Hindlimb muscle (tissue), 1 donor: ENCODE measurements around the gene PRSS57. TPM values are rescaled to one million over a fixed set of nuclear protein-coding genes. Genes with fewer than 3 reads are reported as not detected.

Source experiments
- DNase-seq: peaks from one replicate; pipeline ENCODE4 v3.0.0-alpha.2; 2013
- polyA plus RNA-seq: library from polyadenylated mRNA; unstranded; fragments of 120-200 nt; gene quantifications from one replicate; pipeline ENCODE4 v1.2.1, GENCODE V29; 2013; ENCODE audit not compliant: insufficient read length

Gene PRSS57
- polyA plus RNA-seq, 1 donor, result 0.32 TPM

DNA sequence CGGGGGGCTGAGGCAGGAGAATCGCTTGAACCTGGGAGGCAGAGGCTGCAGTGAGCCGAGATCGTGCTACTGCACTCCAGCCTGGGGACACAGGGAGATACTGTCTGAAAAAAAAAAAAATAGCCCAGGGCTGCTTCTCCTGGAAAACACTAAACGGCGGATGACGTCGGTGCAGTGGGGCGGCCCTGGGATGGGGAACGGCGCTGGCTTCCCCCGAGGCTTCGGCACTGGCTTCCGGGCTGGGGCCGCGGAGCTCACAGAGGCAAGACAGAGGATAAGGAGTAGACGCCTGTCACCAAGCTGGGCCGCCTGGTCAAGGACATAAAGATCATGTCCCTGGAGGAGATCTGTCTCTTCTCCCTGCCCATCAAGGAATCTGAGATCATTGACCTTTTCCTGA is 5.0 kb downstream of the PRSS57 start:
- DNase-seq, result no peak

DNA sequence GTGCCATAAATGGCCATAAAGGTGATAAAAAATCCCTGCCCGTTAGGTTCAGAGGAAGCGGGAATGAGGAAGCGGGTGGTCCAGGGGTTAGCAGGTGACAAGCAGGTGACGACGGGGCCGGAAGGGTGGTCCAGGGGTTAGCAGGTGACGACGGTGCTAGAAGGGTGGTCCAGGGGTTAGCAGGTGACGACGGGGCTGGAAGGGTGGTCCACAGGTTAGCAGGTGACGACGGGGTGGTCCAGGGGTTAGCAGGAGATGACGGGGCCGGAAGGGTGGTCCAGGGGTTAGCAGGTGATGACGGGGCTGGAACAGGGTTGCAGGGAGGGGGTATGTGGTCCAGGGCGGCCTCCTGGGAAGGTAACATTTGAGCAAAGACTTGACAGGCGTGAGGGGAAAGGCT is 6.3 kb downstream of the PRSS57 start:
- DNase-seq, result no peak

DNA sequence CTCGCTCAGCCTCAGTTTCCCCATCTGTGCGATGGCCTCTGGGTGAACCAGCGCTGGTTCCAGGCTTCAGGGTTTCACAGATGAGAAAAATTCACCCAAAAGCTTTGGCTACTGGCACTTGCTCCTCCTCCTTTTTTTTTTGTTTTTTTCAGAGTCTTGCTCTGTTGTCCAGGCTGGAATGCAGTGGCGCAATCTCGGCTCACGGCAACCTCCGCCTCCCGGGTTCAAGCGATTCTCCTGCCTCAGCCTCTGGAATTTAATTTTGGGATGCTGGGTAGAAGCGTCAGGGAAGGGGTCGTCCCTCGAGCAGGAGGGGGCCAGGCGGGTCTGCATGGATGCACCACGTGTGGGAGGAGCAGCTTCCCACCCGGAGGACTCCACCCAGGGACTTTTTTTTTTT is 7.0 kb downstream of the PRSS57 start:
- DNase-seq, result no peak

DNA sequence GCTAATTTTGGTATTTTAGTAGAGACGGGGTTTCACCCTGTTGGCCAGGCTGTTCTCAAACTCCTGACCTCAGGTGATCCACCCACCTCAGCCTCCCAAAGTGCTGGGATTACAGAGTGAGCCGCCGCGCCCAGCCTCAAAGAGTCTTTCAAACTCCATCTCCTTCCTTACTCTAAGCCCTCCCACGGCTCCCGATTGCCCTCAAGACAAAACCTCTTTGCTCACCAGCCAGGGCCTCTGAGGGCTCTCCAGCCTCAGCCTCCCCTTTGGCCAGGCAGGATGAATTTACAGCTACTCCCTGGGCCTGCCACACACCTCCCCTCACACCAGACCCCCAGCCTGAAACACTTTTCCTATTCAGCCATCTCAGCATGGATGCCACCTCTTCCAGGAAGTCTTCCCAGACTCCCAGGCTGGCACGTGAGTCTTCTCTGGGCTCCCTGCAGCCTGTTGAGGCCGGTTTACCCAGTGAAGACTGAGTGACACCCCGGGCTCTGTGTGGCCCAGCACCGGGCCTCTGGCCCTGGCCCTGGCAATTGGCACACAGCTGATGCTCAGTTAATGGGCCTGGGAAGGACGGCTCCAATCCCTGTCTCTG is 7.6 kb downstream of the PRSS57 start:
- DNase-seq, result no peak

DNA sequence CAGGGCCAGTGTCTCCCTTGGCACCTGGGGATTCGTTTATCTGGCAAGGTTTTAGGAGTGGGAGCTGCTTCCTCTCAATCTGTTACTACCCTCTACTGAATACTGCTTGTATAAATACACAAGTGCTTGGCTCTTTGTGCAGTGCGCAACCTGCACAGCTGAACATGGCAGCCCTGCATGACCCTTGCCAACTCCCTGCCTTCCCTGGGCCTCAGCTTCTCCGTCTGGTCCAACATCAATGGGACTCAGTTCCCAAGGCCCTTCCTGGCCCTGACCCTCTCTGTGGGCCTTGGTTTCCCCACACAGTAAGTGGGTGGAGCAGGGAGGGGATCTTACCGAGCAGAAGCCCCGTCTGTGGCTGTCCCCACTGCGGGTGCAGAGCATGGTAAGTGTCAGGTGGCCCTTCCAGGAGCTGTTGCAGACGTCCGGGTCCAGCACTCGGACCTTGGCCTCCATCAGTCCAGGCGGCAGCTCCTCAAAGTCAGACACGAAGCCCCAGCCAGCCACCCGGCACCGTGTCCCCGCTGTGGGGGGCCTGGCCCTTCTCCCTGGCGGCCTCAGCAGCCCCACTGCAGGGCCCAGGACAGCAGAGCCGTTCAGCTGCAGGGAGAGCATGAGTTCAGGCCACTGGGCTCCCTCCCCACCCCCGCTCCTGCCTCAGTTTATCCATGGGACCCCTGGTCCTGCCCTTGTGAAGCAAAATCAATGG is 8.5 kb downstream of the PRSS57 start:
- DNase-seq, result no peak

DNA sequence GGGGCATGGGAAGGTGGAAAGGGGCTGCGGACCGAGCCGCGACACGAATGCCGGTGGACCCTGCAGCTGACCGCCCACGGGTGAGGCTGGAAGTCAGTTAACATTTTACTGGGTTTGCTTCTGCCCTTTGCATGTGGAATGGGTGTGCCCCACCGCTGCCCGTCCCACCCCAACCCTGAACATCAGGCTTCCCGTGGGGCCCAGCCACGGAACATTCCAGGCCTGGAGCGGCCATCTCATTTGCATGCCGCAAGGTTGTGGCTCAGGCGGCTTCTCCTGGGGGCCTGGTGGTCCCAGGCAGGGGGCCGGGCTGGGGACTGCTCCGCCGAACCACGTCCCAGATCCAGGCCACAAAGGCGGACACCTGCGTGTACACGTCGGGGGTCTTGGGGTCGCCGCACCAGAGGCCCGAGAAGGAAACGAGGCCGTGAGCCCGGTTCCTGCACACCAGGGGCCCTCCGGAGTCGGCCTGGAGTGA is 9.8 kb downstream of the PRSS57 start:
- no peak for DNase-seq

DNA sequence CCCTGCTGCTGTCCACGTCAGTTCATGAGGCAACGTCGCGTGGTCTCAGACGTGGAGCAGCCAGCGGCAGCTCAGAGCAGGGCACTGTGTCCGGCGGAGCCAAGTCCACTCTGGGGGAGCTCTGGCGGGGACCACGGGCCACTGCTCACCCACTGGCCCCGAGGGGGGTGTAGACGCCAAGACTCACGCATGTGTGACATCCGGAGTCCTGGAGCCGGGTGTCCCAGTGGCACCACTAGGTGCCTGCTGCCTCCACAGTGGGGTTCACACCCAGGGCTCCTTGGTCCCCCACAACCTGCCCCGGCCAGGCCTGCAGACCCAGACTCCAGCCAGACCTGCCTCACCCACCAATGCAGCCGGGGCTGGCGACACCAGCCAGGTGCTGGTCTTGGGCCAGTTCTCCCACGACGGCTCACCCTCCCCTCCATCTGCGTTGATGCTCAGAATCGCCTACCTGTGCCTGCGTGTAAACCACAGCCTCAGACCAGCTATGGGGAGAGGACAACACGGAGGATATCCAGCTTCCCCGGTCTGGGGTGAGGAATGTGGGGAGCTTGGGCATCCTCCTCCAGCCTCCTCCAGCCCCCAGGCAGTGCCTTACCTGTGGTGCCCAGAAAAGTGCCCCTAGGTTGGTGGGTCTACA is 12.5 kb downstream of the PRSS57 start:
- DNase-seq, result no peak

DNA sequence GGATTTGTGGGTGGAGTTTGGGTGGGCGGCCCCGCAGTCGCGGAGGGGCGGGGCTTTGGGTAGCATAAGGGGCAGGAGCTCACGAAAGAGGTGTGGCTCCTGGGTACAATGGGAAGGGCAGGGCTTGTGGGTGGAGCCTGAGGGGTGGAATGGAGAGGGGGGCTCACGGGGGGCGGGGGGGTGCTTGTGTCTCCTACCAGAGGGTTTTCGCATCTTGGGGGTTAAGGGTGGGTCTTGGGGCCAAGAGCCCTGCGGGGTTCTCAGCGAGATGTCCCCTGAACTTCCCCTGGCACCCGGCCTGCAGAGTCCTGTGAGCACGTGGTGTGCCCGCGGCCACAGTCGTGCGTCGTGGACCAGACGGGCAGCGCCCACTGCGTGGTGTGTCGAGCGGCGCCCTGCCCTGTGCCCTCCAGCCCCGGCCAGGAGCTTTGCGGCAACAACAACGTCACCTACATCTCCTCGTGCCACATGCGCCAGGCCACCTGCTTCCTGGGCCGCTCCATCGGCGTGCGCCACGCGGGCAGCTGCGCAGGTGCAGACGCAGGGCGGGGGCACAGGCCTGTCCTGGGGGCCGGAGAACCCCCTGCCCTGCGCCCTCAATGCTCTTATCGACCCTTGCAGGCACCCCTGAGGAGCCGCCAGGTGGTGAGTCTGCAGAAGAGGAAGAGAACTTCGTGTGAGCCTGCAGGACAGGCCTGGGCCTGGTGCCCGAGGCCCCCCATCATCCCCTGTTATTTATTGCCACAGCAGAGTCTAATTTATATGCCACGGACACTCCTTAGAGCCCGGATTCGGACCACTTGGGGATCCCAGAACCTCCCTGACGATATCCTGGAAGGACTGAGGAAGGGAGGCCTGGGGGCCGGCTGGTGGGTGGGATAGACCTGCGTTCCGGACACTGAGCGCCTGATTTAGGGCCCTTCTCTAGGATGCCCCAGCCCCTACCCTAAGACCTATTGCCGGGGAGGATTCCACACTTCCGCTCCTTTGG is 13.9 kb downstream of the PRSS57 start:
- no peak for DNase-seq

DNA sequence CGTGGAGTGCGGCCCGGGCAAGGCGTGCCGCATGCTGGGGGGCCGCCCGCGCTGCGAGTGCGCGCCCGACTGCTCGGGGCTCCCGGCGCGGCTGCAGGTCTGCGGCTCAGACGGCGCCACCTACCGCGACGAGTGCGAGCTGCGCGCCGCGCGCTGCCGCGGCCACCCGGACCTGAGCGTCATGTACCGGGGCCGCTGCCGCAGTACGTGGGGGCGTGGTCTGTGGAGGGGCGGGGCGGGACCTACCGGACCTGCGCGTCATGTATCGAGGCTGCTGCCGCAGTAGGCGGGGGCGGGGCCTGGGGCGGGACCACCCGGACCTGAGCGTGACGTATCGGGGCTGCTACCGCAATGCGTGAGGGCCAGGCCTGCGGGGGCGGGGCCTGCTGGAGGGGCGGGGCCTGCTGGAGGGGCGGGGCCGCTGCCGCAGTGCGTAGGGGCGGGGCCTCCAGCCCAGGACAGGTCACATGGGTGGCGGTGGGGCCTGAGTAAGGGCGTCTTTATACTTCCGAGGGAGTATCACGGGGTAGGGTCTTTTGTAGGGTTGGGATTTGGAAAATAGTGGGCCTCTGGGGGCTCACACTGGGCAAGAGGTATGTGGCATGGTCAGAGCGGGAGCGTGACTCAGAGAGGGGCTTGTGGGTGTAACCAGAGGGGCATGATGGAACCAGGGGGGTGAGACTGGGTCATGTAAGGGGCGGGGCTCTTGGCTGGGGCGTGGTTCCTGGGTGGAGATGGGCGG is 14.8 kb downstream of the PRSS57 start:
- DNase-seq, result peak; percentile 96

DNA sequence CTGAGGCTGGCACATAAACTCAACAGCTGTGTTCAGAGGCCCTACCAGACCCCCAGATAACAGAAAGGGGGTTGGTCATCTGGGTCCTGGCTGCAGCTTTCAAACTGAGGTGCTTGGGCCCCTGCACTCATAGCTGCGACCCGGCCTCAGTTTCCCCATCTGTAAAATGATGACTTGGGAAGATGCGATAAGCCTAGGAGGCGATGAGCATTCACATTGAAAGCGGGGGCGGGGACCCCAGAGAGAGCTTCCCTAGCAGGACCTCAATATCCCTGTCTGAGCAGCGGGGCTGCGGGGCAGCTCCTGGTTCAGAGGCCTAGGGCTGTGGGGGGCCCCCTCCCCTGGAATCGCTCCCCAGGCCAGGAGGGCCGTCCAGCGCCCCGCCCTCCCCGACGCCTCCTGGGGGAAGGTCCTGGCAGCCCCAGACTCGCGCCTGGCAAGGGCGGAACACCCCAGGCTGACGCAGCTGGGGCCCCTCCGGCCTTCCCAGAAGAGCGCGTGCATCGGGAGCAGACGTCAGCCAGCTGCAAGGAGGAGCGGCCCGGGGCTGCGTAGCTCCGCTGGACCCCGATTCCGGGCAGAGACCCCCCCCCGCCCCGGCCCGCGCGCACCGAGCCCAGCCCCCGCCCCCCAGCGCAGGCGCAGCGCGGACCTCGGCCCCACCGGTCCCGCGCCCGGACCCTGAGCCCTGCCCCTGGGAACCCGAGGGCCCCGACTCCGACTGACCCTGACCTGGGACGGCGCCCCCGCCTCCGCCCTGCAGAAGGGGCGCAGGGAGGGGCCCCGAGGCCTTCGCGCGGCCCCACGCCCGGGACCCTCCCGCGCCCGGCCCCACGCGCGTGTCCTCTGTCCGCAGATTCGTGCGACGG is 15.6 kb downstream of the PRSS57 start:
- peak; percentile 84 for DNase-seq

DNA sequence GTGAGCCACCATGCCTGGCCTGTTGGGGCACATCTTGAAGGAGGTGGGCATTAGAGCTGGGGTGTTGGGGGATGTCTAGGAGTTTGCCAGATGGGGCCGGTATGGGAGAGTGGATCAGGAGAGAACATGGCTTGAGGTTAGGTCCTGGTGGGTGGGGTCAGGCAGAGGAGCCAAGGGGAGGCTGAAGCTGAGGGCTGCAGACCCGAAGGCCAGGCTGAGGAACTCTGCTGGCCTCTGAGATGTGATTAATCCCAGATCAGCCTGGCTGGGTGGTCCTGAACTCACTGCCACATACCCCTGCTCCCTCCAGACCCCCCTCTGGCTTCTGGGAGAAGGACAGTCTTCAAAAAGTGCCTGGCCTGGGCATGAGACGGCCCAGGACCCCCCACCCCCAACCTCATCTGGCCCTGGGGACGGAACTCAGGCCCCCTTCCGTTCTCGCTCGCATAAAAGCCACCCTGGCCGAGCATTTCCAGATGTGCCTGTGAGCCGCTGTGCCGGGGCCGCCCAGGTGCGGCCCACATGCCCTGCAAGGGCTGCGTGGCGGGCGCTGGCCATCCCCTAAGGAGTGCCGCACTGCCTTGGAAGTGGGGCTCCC is 16.4 kb downstream of the PRSS57 start:
- no peak for DNase-seq

DNA sequence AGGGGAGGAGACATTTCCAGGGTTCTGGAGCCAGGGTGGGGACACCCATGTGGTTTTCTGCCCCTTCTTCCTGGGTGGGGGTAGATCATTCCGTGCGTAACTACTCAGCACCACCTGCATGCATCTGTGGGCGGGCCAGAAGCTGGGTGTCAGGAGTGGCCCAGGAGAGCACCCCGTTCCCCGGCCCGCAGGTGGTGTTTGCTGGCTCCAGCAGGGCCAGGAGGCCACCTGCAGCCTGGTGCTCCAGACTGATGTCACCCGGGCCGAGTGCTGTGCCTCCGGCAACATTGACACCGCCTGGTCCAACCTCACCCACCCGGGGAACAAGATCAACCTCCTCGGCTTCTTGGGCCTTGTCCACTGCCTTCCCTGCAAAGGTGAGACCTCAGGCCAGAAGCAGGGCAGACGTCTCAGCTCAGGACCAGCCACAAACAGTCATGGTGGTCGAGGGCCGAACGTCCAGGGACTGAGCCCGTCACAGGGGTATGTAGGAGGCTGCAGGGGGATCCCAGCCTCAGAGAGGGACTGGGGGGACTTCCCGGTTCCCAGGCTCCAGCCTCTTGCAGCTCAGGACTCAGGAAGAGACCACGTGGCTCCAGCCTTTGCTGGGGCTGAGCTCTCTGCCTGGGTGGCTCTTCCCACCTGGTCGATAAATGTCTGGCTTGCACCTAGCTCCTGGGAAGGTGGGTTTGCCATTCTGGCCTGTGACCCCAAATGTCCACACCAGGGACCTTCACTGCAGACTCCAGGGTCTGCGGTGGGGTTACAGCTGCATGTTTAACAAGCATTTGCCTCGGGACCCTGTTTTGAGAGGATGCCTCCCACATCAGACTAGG is 17.4 kb downstream of the PRSS57 start:
- no peak for DNase-seq

DNA sequence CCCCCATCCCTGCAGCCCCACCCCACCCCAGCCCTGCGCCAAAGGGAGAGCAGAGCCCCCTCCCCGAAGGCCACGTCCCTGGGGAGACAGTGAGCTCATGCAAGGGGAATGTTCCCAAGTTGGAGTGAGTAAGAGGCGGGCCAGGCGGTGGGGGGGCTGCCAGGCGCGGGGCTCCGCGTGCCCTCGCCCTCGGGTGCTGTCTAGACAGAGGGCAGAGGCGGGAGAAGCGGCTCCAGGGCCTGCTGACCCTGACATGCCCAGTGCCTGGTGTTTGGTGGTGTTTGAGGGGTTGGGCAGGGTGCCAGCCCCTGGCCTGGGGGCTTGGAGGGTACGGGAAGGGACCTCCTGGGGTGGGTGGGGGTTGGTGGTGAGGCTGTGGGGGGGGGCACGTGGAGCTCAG is 18.1 kb downstream of the PRSS57 start:
- DNase-seq, result no peak

DNA sequence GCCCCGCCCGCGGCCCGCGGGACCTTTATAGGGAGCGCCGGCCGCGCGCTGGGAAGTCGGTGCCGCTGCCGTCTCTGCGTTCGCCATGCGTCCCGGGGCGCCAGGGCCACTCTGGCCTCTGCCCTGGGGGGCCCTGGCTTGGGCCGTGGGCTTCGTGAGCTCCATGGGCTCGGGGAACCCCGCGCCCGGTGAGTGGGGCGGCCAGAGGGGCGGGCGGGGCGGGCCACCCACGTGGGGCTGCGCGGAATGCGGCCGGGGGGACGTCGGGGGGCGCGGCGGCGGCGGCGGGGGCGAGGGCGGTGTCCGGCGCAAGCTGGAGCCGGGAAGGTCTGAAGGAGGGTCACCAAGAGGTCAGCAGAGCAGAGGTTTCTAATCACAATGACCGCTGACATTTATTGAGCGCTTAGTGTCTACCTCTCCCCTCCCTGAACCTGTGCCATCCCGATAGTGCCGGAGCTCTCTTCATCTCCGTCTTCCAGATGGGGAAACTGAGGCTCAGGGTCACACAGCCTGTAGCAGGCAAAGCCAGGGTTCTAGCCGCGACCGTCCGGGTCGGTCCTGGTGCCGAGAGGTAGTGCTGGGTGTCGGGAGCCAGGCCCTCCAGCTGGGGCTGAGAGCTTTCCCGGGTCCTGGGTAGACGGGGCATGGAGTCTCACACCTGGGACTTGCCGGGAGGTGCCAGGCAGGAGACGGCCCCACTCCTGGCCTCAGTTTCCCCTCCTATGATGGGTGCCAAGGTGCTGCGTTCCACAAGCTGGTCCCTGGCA is 18.7 kb downstream of the PRSS57 start, which contains the start of gene FSTL3:
TSS of gene FSTL3 (plus strand) at position 54 of the 767 bp plus-strand sequence. CDS start at position 86, 32 bp downstream.
- DNase-seq, result no peak

DNA sequence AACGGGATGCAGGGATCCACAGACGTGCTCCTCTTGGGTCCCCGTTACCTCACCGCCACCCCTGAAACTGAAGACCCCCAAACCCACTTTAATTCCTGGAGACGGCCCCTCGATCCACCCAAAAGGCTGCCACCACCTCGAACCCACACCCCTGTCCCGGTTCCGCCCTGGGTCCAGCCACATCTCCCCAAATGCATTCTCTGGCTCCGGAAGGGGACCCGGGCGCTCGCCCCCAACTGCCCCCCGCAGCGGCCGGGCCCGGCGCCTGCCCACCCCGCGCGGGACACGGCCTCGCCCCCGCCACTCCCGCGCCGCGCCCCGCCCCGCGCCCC is 19.3 kb downstream of the PRSS57 start:
- no peak for DNase-seq

DNA sequence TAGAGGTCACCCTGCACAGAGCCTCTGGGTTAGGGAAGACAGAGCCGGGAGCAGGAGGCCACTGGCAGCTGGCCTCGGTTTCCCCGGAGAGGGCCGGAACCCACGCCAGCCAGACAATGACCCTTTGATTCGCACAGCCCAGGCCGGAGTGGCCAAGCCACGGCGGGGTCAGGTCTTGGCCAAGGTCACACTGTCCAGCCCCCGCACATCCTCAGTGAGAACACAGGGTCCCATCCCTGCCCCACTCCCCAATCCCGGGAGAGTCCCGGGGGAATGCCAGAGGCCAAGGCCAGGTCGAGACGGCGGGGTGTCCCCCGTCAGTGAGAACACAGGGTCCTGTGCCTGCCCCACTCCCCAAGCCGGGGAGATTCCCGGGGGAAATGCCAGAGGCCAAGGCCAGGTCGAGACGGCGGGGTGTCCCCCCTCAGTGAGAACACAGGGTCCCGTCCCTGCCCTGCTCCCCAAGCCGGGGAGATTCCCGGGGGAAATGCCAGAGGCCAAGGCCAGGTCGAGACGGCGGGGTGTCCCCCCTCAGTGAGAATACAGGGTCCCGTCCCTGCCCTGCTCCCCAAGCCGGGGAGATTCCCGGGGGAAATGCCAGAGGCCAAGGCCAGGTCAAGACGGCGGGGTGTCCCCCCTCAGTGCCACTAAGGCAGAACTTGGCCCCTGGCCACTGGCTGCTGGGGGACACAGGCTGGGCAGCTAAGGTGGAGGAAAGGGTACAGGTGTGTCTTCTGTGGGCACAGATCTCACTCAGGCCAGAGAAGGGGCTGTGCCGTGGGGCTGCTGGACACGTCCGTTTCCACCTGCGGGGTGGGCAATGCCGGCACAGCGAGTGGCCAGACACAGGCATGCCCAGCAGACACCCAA is 20.7 kb downstream of the PRSS57 start:
- no peak for DNase-seq

DNA sequence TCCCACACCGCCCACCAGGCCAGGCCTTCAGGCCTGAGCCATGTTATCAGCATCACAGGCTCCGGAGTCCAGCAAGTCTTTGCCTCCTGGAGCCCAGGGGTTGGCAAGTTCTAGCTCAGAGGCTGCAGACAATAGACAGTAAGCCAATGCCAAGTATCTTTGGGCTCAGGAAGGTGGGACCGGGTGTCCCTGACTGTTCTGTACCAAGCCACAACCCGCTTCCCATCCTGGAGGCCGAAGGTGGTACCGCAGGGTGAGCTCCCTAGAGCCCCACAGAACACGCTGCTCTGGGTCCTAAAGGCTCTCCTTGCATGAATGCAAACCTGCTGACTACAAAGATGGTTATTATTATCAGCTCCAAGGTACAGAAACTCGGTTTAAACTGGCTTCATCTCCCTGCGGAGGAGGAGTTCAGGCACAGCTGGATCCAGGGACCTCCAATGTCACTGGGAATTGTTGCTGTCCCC is 24.6 kb downstream of the PRSS57 start:
- DNase-seq, result no peak
